ENCODE data around the gene DSG2.

The DSG2 gene

DNA sequence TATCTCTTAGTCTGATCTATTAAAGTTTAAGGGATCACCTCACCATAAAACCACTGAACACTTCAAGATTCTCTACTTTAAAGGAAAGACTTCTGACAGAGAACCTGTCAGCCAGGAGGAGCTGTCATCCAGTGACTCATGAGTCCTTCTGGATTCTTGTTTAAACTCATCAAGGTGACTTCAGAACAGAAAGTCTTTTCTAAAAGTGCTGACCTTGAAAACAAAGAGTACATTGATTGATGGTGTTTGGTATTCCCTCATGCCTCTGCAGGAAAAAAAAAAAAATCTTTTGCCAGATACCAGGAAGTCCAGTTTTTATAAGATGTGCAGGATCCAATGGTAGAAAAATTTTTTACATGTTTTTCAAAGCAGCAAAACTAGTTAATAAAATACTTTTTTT lies 12.3 kb downstream of the DSG2 start:
- CTCF ChIA-PET, result interaction anchor here (1.1 kb wide), 1 partner anchor 30 kb away, joined by 3 read pairs; no protein-coding TSS in a partner anchor
- Mint-ChIP-seq H3K36me3 (no peaks in the 10 kb centered on the region), H3K27me3 (no peaks in the 10 kb centered on the region)

DNA sequence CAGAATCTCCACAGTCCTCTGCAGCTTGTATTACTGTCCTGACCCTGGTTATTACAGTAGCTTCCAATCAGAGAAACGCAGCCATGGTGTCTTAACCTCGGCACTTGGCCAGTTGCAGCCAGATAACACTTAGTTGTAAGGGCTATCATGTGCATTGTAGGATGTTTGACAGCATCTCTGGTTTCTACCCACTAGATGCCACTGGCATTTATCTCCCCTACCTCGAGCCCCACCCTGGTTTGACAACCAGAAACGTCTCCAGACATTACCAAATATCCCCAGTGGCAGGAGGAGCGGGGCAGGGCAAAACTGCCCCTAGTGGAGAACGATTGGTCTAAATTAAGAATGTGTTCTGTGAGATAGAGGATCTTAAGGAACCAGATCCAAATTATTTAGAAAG lies 13.1 kb downstream of the DSG2 start:
- H3K4me1 Mint-ChIP-seq, result no peaks in the 10 kb centered on the region
- H3K27ac Mint-ChIP-seq, result no peak overlapping the region
- CTCF ChIA-PET, result no interaction called here
- H3K4me3 Mint-ChIP-seq, result no peak overlapping the region
- DNase-seq, result no peak
- H3K27me3 Mint-ChIP-seq, result no peaks in the 10 kb centered on the region
- H3K36me3 Mint-ChIP-seq, result no peaks in the 10 kb centered on the region
- H3K9me3 Mint-ChIP-seq, result no peaks in the 10 kb centered on the region

More for the DNA sequence above, 12.3 kb downstream of the DSG2 start:
- DNase-seq, result no peak
- no peaks in the 10 kb centered on the region for H3K9me3 Mint-ChIP-seq
- no peak overlapping the region for H3K27ac Mint-ChIP-seq
- no peak overlapping the region for H3K4me3 Mint-ChIP-seq
- no peaks in the 10 kb centered on the region for H3K4me1 Mint-ChIP-seq

DNA sequence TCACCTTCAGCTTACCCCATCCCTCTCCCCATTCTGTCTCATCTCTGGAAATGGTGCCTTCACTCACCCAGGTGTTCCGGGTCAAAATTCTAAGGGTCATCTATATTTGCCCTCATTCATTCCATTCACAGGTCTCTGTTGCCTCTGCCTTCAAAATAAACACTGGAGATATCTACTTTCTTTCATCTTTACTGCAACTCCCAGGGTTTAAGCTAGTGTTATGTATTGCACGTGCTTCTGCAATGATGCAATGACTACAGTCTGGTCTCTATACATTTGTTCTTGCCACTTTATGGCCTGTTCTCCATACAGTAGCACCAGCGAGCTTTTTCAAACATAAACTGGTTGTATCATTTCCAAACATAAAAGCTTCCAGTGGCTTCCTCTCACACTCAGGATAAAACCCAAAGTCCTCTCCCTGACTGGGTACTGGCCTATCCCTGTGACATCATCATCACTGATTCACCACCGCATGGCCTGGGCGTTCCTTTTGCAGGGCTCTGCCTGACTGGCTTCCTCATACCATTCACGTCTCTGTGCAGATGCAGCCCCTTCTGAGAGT lies 14.3 kb downstream of the DSG2 start:
- H3K4me3 Mint-ChIP-seq, result no peak overlapping the region
- no peaks in the 10 kb centered on the region for H3K4me1 Mint-ChIP-seq
- no peaks in the 10 kb centered on the region for H3K27me3 Mint-ChIP-seq
- CTCF ChIA-PET, result no interaction called here
- no peak overlapping the region for H3K27ac Mint-ChIP-seq
- no peak for DNase-seq
- no peaks in the 10 kb centered on the region for H3K9me3 Mint-ChIP-seq
- H3K36me3 Mint-ChIP-seq, result no peaks in the 10 kb centered on the region

DNA sequence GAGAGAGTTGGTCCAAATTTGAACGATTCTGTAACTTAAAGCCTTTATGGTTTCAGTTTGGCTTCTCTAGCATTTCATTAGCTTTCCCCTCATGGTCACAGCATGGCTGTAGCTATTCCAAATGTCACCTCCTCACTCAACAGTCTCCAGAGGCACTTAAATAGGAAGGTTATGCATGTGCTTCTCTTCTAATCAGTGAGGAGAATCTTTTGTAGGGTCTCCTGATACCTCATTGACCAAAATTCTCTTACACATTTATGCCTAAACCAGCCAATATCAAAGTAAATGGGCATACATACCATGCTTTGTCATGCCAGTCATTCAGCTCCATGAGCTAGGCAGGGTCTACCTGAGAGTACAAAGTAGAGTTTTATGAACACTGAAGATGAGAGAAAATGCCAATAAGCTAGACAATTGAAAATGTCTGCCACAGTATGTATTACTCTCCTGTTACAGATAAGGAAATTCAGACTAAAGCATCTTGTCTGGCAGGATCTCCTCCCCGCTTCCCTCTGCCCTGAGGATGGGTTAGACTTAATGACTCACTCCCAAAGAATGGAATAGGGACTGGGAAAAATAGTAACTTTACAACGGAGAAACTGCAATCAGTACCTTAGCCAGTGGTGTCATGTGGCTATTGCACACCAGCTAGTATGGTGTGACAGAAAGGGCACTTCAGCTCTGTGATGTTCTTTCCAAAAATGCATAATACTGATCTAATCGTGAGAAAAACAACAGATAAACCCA lies 15.4 kb downstream of the DSG2 start:
- H3K4me3 Mint-ChIP-seq, result no peak overlapping the region
- no peak overlapping the region for H3K27ac Mint-ChIP-seq
- H3K4me1 Mint-ChIP-seq, result no peaks in the 10 kb centered on the region
- no peak for DNase-seq
- no peaks in the 10 kb centered on the region for H3K9me3 Mint-ChIP-seq
- CTCF ChIA-PET, result no interaction called here
- no peaks in the 10 kb centered on the region for H3K27me3 Mint-ChIP-seq
- no peaks in the 10 kb centered on the region for H3K36me3 Mint-ChIP-seq

DNA sequence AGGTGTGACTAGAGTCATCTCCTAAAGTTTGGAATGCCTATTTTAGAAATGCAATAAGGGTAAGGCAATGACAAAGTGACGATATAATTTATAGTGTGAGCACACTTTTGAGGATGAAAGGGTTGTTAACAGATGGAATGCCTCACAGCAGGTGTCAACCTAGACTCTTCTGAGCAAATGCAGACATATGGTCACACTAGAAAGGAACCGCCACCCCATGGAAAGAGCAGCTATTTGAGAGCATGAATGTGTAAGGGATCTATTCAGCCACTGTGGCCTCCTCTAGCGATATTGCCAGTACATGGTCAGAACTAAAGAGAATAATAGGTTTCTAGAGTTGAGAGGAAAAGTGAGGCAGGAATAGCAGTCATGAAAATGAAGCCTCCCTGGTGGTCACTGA lies 18.5 kb downstream of the DSG2 start:
- Mint-ChIP-seq H3K9me3 (no peaks in the 10 kb centered on the region), H3K27ac (no peak overlapping the region), H3K27me3 (no peaks in the 10 kb centered on the region), H3K4me1 (no peaks in the 10 kb centered on the region), H3K4me3 (no peak overlapping the region), H3K36me3 (no peaks in the 10 kb centered on the region)
- no peak for DNase-seq
- CTCF ChIA-PET, result no interaction called here

DNA sequence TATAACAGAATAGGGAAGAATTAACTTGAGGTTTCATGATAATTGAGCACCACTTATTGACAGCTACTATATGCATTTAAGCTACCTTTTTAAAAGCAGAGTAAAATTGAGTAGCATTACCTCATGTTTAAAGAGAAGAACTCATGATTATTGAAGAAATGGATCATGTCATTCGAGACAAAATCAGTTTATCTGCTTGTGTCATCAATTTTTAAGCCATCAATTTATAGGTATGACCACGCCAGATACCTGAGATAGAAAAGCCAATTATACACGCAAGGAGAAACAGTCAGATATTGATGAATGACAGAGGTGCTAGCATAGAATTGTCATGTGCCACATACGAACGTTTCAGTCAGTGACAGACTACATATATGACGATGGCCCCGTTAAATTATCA lies 28.4 kb downstream of the DSG2 start:
- no peaks in the 10 kb centered on the region for H3K9me3 Mint-ChIP-seq
- H3K27ac Mint-ChIP-seq, result no peak overlapping the region
- no peak for DNase-seq
- peaks cover 4% of the 10 kb centered on the region for H3K27me3 Mint-ChIP-seq
- H3K36me3 Mint-ChIP-seq, result no peaks in the 10 kb centered on the region
- no peaks in the 10 kb centered on the region for H3K4me1 Mint-ChIP-seq
- CTCF ChIA-PET, result no interaction called here
- H3K4me3 Mint-ChIP-seq, result no peak overlapping the region

DNA sequence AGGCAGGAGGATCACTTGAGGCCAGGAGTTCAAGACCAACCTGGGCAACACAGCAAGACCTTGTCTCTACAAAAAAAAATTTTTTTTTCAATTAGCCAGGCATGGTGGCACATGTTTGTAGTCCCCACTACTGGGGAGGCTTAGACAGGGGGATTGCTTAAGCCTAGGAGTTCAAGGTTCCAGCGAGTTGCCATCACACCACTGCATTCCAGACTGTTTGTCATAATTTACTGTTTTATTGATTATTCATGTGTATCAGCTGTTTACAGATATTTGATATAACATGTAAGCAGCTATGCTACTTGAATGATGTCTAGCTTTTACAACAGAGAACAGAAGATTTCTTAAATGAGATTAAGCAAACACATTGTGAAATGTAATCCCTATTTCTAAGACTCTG lies 35.3 kb downstream of the DSG2 start:
- Mint-ChIP-seq H3K4me3 (no peak overlapping the region), H3K27ac (no peak overlapping the region)
- CTCF ChIA-PET, result no interaction called here

DNA sequence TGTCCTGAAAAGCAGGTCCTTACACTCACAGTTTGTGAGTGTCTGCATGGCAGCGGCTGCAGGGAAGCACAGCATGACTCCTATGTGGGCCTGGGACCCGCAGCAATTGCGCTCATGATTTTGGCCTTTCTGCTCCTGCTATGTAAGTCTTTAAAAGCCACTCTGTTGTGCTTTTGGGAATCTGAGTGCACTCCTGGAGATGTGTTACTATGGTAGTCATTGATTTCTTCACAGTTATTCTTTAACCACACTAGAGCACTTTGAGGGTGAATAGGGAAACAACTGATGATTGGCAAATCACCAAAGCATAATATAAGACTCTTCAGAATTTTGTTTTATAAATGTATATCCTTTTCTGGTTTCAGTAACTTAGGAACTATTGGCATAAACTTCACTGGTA lies 40.9 kb downstream of the DSG2 start:
- H3K27ac Mint-ChIP-seq, result no peak overlapping the region
- CTCF ChIA-PET, result no interaction called here
- H3K36me3 Mint-ChIP-seq, result no peaks in the 10 kb centered on the region
- no peaks in the 10 kb centered on the region for H3K9me3 Mint-ChIP-seq
- no peaks in the 10 kb centered on the region for H3K4me1 Mint-ChIP-seq
- H3K4me3 Mint-ChIP-seq, result no peak overlapping the region
- no peak for DNase-seq
- H3K27me3 Mint-ChIP-seq, result no peaks in the 10 kb centered on the region

More for the DNA sequence above, 35.3 kb downstream of the DSG2 start:
- Mint-ChIP-seq H3K4me1 (no peaks in the 10 kb centered on the region), H3K9me3 (no peaks in the 10 kb centered on the region), H3K36me3 (no peaks in the 10 kb centered on the region), H3K27me3 (peaks cover 4% of the 10 kb centered on the region)
- DNase-seq, result no peak

DNA sequence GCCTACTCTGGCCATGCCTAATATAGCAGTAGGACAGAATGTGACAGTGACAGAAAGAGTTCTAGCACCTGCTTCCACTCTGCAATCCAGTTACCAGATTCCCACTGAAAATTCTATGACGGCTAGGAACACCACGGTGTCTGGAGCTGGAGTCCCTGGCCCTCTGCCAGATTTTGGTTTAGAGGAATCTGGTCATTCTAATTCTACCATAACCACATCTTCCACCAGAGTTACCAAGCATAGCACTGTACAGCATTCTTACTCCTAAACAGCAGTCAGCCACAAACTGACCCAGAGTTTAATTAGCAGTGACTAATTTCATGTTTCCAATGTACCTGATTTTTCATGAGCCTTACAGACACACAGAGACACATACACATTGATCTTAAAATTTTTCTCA lies 48.5 kb downstream of the DSG2 start:
- CTCF ChIA-PET, result interaction anchor here (0.6 to 1.1 kb wide), 2 partner anchors 17 to 128 kb away, joined by 4 to 5 read pairs; no protein-coding TSS in a partner anchor
- no peaks in the 10 kb centered on the region for H3K9me3 Mint-ChIP-seq
- no peaks in the 10 kb centered on the region for H3K4me1 Mint-ChIP-seq
- H3K27me3 Mint-ChIP-seq, result no peaks in the 10 kb centered on the region
- H3K36me3 Mint-ChIP-seq, result no peaks in the 10 kb centered on the region
- DNase-seq, result no peak
- no peak overlapping the region for H3K27ac Mint-ChIP-seq
- H3K4me3 Mint-ChIP-seq, result no peak overlapping the region

DNA sequence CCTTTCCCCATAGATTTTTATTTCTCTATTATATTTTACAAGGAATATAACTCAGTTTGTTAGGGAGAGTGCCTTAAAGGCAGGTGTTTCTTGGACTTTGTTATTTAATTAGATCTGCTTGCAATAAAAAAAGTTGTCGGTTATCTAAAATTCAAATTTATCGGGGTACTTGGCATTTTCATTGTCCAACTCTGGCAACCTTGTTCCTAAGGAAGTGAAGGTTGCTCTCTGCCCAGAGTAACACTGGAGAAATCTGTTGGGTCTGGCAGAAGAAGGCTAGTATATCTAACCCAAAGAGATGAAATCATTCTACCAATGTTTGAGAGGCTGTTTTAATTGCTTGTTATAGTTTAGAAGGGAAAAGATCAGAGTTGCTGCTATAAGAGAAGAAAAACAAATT lies 50.9 kb downstream of the DSG2 start:
- no peak for DNase-seq
- H3K36me3 Mint-ChIP-seq, result no peaks in the 10 kb centered on the region
- CTCF ChIA-PET, result interaction anchor here (1.3 to 2.5 kb wide), 2 partner anchors 15 to 175 kb away, joined by 3 to 12 read pairs; no protein-coding TSS in a partner anchor
- no peaks in the 10 kb centered on the region for H3K4me1 Mint-ChIP-seq
- no peak overlapping the region for H3K27ac Mint-ChIP-seq
- no peak overlapping the region for H3K4me3 Mint-ChIP-seq
- no peaks in the 10 kb centered on the region for H3K27me3 Mint-ChIP-seq
- no peaks in the 10 kb centered on the region for H3K9me3 Mint-ChIP-seq

DNA sequence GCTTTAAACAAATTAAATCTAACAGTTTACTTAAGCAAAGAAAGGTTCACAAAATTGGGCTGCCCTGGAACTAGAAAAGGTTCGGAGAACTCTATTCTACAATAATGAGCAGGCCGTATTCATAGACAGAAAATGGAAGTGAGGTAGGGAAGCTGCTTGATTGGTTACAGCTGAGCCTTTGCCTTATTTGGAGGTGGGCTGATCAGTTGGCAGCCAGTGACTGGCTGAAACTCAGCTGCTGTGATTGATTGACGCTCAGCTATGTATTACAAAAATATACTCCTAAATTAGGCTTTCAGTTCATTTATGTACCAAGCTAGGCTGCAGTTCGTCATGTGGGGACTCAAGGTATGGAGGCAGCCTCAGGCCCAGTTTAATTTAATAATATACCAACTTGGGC lies 51.4 kb downstream of the DSG2 start:
- Mint-ChIP-seq H3K4me1 (no peaks in the 10 kb centered on the region), H3K27me3 (no peaks in the 10 kb centered on the region), H3K36me3 (no peaks in the 10 kb centered on the region), H3K27ac (no peak overlapping the region), H3K4me3 (no peak overlapping the region), H3K9me3 (no peaks in the 10 kb centered on the region)
- no peak for DNase-seq
- CTCF ChIA-PET, result interaction anchor here (2.5 kb wide), 1 partner anchor 175 kb away, joined by 12 read pairs; no protein-coding TSS in a partner anchor

DNA sequence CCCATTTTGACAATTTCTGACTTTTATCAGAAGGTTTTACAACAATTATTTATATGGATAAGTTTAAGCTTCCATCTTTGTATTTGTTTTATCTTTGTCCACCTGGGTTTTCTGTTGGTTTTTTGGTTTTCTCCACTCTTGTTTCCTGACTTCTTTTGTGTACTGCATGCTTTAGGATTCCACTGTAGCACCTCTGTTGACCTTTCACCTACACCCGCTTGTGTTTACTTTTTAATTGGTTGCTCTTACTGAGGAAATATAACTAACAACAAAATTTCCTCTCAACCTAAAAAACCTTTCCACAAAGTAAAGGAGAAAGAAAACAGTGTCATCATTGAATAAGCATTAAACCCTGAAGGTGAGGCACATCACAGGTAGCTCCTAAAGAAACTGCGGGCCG lies 53.9 kb downstream of the DSG2 start:
- DNase-seq, result no peak
- Mint-ChIP-seq H3K9me3 (no peaks in the 10 kb centered on the region), H3K27ac (no peak overlapping the region), H3K4me1 (no peaks in the 10 kb centered on the region), H3K36me3 (no peaks in the 10 kb centered on the region), H3K4me3 (no peak overlapping the region), H3K27me3 (peaks cover 2% of the 10 kb centered on the region)
- CTCF ChIA-PET, result no interaction called here

DNA sequence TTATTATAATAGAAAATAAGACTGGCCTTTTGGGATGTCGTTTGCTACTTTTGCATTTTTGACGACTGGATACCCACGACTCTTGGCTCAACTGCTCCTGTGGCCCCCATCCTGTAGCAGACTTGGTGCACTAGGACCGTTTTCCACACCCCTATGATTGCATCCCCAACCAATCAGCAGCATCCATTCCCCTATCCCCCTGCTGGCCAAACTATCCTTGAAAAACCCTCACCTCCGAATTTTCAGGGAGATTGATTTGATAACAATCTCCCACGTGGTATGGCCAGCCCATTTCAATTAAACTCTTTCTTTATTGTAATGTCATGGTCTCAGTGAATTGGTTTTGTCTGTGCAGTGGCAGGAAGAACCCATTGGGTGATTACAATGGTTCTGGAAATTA lies 55.8 kb downstream of the DSG2 start:
- Mint-ChIP-seq H3K36me3 (no peaks in the 10 kb centered on the region), H3K27me3 (peaks cover 4% of the 10 kb centered on the region), H3K4me3 (no peak overlapping the region), H3K4me1 (no peaks in the 10 kb centered on the region), H3K27ac (no peak overlapping the region), H3K9me3 (no peaks in the 10 kb centered on the region)
- DNase-seq, result no peak
- CTCF ChIA-PET, result interaction anchor here (0.9 to 4.5 kb wide), 2 partner anchors 170 to 268 kb away, joined by 3 to 57 read pairs; no protein-coding TSS in a partner anchor

DNA sequence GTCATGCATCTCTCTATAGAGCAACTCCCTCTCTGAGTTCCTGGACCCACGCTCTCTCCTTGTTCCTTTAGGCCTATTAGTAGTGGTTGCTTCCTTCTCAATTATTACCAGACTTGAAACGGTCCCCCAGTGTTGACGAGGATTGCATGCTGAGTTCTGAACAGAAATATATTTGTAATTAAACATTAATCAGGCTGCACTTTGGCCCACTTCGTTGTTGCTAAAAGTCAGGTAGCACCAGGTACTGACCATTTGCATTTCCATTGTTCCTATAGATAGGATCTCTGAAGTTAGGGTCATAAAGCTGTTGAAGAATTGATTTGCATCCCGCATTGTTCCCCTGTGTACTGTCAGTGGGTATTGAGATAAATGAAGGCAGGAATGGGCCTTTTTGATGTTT lies 56.8 kb downstream of the DSG2 start:
- H3K4me1 Mint-ChIP-seq, result no peaks in the 10 kb centered on the region
- H3K9me3 Mint-ChIP-seq, result no peaks in the 10 kb centered on the region
- no peak for DNase-seq
- CTCF ChIA-PET, result interaction anchor here (0.6 to 4.5 kb wide), 2 partner anchors 9 to 169 kb away, joined by 3 to 57 read pairs; no protein-coding TSS in a partner anchor
- no peak overlapping the region for H3K4me3 Mint-ChIP-seq
- no peaks in the 10 kb centered on the region for H3K36me3 Mint-ChIP-seq
- no peak overlapping the region for H3K27ac Mint-ChIP-seq
- peaks cover 4% of the 10 kb centered on the region for H3K27me3 Mint-ChIP-seq
